GM10248 (cell line): ENCODE results near the gene MR1.
A peak's percentile ranks its signal among the peaks of the same experiment; 100 is the strongest.

Experiments
- CTCF ChIA-PET: fragments of 300-600 bp; sonication (Branson Sonifier 250); formaldehyde crosslinking; extraction: SDS; loops from one replicate; lab custom pipeline; 2021; ENCODE audit warnings: antibody characterized with exemption; lab: Yijun Ruan, JAX
- POLR2A ChIA-PET: fragments of 350-650 bp; sonication (Branson Sonifier 250); formaldehyde crosslinking; extraction: SDS; loops from one replicate; lab custom pipeline; 2020; ENCODE audit warnings: antibody characterized with exemption; lab: Yijun Ruan, JAX
- DNase-seq: peaks from one replicate; pipeline ENCODE4 v3.0.0; 2012; ENCODE audit errors: extremely low spot score
- CTCF ChIP-seq: IDR thresholded peaks from 2 replicates; pipeline ENCODE4 v1.5.1; 2012; ENCODE audit warnings: mild to moderate bottlenecking, low read depth; ENCODE audit errors: extremely low read depth, missing control alignments, control extremely low read depth

MR1 gene

DNA sequence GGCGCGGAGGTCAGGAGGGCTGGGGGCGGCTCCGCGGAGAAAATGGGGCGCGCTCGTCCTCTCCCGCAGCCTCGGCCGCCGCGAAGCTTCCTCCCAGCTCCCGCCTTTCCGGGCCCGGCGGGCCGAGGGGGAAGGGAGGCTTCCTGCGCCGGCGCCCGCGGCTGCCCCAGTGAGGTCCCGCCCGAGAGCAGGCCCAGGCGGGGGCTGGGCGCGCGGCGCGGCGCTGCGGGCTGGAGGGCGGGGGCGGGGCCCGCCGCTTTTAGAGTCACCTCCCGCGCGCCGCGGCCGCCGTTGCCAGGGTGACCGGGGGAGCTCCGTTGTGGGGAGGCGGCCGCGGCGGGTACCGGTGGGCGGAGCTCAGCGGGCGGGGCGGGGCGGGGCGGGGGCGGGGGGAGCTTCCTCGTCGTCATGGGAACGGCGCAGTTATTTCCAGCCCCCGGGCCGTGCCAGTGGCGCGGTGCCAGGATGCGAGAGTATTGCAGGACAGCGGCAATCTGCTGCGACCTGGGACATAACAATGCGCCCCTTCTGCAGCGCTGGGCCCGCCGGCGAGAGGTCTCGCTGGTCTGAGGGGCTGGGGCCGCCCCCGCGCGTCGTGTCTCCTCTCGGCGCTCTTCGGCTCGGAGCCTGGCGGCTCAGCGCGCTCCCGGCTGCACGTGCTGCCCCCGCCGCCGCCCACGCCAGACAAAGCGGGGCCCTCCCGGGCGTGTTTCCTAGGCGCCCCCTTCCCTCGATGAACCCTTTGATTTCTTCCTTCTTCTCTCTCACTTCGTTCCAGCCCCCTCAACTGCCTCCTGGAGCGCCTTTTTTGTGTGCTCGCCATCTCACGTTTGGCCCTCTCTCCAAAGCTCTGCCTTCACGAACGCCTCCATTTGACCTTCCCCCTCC is 71.6 kb downstream of the MR1 start:
- peak; percentile 94 for DNase-seq
- ChIA-PET POLR2A (interaction anchor here (0.6 to 11.8 kb wide), 10 partner anchors 8 to 32 kb away, joined by 3 to 110 read pairs (median 6); partner anchors contain the start of gene IER5), CTCF (interaction anchor here (1.2 to 12.5 kb wide), 11 partner anchors 9 to 67 kb away, joined by 3 to 107 read pairs (median 8); no protein-coding TSS in a partner anchor)
- TF ChIP-seq CTCF = no peak

DNA sequence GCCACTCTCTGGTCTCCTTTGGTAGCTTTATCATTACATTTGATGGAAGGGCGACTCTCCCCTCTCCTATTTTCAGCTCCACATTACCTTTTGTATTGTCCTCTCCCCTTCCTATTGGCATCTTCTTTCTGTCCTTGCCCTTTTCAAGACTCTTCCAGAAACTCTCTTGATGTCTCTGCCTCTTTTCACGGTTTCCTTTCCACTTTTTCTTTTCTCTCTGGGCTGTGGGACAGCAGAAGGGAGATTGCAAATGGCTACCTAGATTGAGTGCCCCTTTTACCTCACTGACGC is 72.2 kb downstream of the MR1 start:
- CTCF ChIA-PET = interaction anchor here (1.2 to 12.5 kb wide), 10 partner anchors 9 to 68 kb away, joined by 3 to 107 read pairs (median 12); no protein-coding TSS in a partner anchor
- DNase-seq = no peak
- no peak for TF ChIP-seq CTCF
- POLR2A ChIA-PET = interaction anchor here (1.2 to 11.8 kb wide), 5 partner anchors 9 to 27 kb away, joined by 3 to 110 read pairs (median 6); partner anchors contain the start of gene IER5

- ChIA-PET CTCF (interaction anchor here (1.5 to 12.5 kb wide), 7 partner anchors 10 to 47 kb away, joined by 3 to 107 read pairs (median 18); no protein-coding TSS in a partner anchor), POLR2A (interaction anchor here (1.2 to 11.8 kb wide), 4 partner anchors 9 to 26 kb away, joined by 6 to 110 read pairs (median 8); partner anchors contain the start of gene IER5)
- no peak for DNase-seq
- no peak for TF ChIP-seq CTCF
Measured at GRCh38 chr1:181106479-181106878, 72.7 kb downstream of the MR1 start.

GRCh38 chr1:181107711-181108110 is 73.9 kb downstream of the MR1 start:
- ChIA-PET POLR2A (interaction anchor here (0.5 to 11.8 kb wide), 5 partner anchors 10 to 124 kb away, joined by 3 to 110 read pairs (median 3); partner anchors contain the start of gene IER5), CTCF (interaction anchor here (1.5 to 12.5 kb wide), 6 partner anchors 9 to 45 kb away, joined by 4 to 107 read pairs (median 27); no protein-coding TSS in a partner anchor)
- TF ChIP-seq CTCF = no peak
- no peak for DNase-seq

DNA sequence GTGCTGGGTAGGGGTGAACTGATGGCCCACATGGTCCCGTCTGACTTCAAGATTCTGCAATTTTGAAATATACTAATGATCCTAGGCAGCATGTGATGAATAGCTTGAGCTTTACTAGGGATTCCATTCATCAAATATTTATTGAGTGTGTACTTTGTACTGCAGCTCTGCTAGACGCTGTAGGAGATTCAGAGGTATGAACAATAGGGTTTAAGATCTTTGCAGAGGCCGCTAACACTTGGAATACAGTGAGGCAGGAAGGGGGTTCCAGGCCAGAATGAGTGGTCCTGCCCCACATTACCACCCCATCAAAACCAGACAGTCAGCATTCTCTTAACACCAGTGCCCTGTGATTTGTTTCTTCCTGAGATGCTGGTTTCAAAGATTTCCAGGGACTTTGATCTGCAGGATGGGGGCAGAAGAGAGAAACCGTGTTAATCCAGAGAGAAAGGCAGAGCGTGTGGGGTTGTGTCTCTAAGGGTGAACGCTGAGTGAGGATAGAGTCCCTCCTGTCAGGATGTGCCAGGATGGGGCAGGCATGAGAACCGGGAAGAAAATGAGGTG is 74.6 kb downstream of the MR1 start:
- POLR2A ChIA-PET = interaction anchor here (0.8 to 11.8 kb wide), 3 partner anchors 9 to 18 kb away, joined by 3 to 110 read pairs (median 9); partner anchors contain the start of gene IER5
- no peak for DNase-seq
- TF ChIP-seq CTCF = no peak
- CTCF ChIA-PET = interaction anchor here (2.1 to 12.5 kb wide), 6 partner anchors 8 to 33 kb away, joined by 4 to 107 read pairs (median 27); no protein-coding TSS in a partner anchor

- TF ChIP-seq CTCF = no peak
- ChIA-PET CTCF (interaction anchor here (1.0 to 12.5 kb wide), 6 partner anchors 8 to 47 kb away, joined by 3 to 107 read pairs (median 10); no protein-coding TSS in a partner anchor), POLR2A (interaction anchor here (1.2 kb wide), 1 partner anchor 21 kb away, joined by 5 read pairs; the partner anchor contains the start of gene IER5)
- DNase-seq = no peak
Measured at GRCh38 chr1:181110013-181110412, 76.2 kb downstream of the MR1 start.
